Measurements from ENCODE around the gene KIFC3.

- TF ChIP-seq, protein P1, sequence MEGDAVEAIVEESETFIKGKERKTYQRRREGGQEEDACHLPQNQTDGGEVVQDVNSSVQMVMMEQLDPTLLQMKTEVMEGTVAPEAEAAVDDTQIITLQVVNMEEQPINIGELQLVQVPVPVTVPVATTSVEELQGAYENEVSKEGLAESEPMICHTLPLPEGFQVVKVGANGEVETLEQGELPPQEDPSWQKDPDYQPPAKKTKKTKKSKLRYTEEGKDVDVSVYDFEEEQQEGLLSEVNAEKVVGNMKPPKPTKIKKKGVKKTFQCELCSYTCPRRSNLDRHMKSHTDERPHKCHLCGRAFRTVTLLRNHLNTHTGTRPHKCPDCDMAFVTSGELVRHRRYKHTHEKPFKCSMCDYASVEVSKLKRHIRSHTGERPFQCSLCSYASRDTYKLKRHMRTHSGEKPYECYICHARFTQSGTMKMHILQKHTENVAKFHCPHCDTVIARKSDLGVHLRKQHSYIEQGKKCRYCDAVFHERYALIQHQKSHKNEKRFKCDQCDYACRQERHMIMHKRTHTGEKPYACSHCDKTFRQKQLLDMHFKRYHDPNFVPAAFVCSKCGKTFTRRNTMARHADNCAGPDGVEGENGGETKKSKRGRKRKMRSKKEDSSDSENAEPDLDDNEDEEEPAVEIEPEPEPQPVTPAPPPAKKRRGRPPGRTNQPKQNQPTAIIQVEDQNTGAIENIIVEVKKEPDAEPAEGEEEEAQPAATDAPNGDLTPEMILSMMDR (IDR thresholded peaks at IDR 0.05): no peak
- TF ChIP-seq EP300 (IDR thresholded peaks at IDR 0.05): no peak
Observed at GRCh38 chr16:57749856-57750452, 52.3 kb downstream of the KIFC3 start.

All from sigmoid colon (tissue), 4 donors.